AG09319 (cell line): ENCODE data around the gene KIF18B.

ENCODE experiments used
- DNase-seq: peaks from one replicate; pipeline ENCODE4 v3.0.0-alpha.2; 2010; ENCODE audit warnings: low read depth; ENCODE audit errors: extremely low read depth
- CTCF ChIP-seq: IDR thresholded peaks from 2 replicates; pipeline ENCODE4 v1.5.1; 2011; ENCODE audit warnings: low read depth, mild to moderate bottlenecking, inconsistent platforms, low read length, moderate library complexity

The KIF18B gene

GRCh38 chr17:44906010-44906646 lies 41.4 kb downstream of the KIF18B start:
- DNase-seq, result peak; percentile 84
- no peak for TF ChIP-seq CTCF

- no peak for DNase-seq
- no peak for TF ChIP-seq CTCF
Measured at GRCh38 chr17:44905006-44906000, 42.3 kb downstream of the KIF18B start.

GRCh38 chr17:44904001-44904984 lies 43.3 kb downstream of the KIF18B start:
- no peak for TF ChIP-seq CTCF
- DNase-seq, result no peak

GRCh38 chr17:44903012-44903685 lies 44.4 kb downstream of the KIF18B start:
- no peak for TF ChIP-seq CTCF
- no peak for DNase-seq

- no peak for TF ChIP-seq CTCF
- no peak for DNase-seq
Measured at GRCh38 chr17:44902135-44902760, 45.3 kb downstream of the KIF18B start.

GRCh38 chr17:44901411-44901921 lies 46.1 kb downstream of the KIF18B start:
- peak; percentile 45 for DNase-seq
- peak; percentile 49 for TF ChIP-seq CTCF
